IMR-90 (cell line): ENCODE data around the gene ERBB4.

Experiments
- CTCF ChIP-seq: conservative IDR thresholded peaks from 2 replicates; pipeline ENCODE4 v1.5.1; 2012; ENCODE audit warnings: mild to moderate bottlenecking, low read depth, low read length, improper control_type of control experiment
- POLR2A ChIP-seq: IDR thresholded peaks from 2 replicates; pipeline ENCODE4 v1.6.1; 2012; ENCODE audit warnings: mild to moderate bottlenecking, low read depth, low read length
- RAD21 ChIP-seq: IDR thresholded peaks from 2 replicates; pipeline ENCODE4 v1.6.1; 2012; ENCODE audit warnings: low read length, improper control_type of control experiment
- RCOR1 ChIP-seq: IDR thresholded peaks from 2 replicates; pipeline ENCODE4 v1.6.1; 2012; ENCODE audit warnings: mild to moderate bottlenecking, low read length, improper control_type of control experiment; ENCODE audit not compliant: insufficient replicate concordance
- SMC3 ChIP-seq: fragments of 150-350 bp; IDR thresholded peaks from 2 replicates; pipeline ENCODE4 v1.6.1; 2016; ENCODE audit warnings: low read depth, mild to moderate bottlenecking, antibody characterized with exemption, low read length, moderate library complexity
- TF ChIP-seq, protein P1 (sequence below): fragments of 150-350 bp; IDR thresholded peaks from 2 replicates; pipeline ENCODE4 v1.6.1; 2016; ENCODE audit warnings: low read depth, mild to moderate bottlenecking, low read length, moderate library complexity, borderline replicate concordance

GRCh38 chr2:212424082-212424481 is 114.5 kb downstream of the ERBB4 start:
- TF ChIP-seq SMC3 (no peak), CTCF (no peak), RCOR1 (no peak), POLR2A (no peak), RAD21 (no peak)
- TF ChIP-seq, protein P1, sequence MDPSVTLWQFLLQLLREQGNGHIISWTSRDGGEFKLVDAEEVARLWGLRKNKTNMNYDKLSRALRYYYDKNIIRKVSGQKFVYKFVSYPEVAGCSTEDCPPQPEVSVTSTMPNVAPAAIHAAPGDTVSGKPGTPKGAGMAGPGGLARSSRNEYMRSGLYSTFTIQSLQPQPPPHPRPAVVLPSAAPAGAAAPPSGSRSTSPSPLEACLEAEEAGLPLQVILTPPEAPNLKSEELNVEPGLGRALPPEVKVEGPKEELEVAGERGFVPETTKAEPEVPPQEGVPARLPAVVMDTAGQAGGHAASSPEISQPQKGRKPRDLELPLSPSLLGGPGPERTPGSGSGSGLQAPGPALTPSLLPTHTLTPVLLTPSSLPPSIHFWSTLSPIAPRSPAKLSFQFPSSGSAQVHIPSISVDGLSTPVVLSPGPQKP: no peak
